GM18526 (cell line): ENCODE data around the gene PABPN1.

Source experiments
- POLR2A ChIP-seq: IDR thresholded peaks from 3 replicates; pipeline ENCODE4 v1.6.1; 2011; ENCODE audit not compliant: insufficient read length; ENCODE audit errors: extremely low read depth

PABPN1 gene

DNA sequence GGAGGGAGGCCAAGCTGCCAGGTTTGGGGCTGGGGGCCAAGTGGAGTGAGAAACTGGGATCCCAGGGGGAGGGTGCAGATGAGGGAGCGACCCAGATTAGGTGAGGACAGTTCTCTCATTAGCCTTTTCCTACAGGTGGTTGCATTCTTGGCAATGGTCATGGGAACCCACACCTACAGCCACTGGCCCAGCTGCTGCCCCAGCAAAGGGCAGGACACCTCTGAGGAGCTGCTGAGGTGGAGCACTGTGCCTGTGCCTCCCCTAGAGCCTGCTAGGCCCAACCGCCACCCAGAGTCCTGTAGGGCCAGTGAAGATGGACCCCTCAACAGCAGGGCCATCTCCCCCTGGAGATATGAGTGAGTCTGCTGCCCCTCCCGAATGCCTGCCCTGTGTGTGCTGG lies 51.8 kb downstream of the PABPN1 start:
- TF ChIP-seq POLR2A: no peak
